ENCODE measurements around the gene MORN5. TPM values are rescaled to one million over a fixed set of nuclear protein-coding genes. Genes with fewer than 3 reads are reported as not detected.
A peak's percentile ranks its signal among the peaks of the same experiment; 100 is the strongest.

MORN5 gene
- total and polyA plus RNA-seq, 2 experiments from 2014 or later, result not detected

- H3K36me3 ChIP-seq (ENCODE audit: insufficient read depth), result no peaks in the 10 kb centered on the region
- no peak overlapping the region for H3K4me2 ChIP-seq
- H3K4me1 ChIP-seq (ENCODE audit: insufficient read depth), result peaks cover 4% of the 10 kb centered on the region; the same call in 1 of the 2 replicates
- H4K20me1 ChIP-seq (replicated peaks; ENCODE audit: insufficient read depth), result no peaks in the 10 kb centered on the region
- no peaks in the 10 kb centered on the region for H3K79me2 ChIP-seq (replicated peaks; ENCODE audit: insufficient read depth)
- no peak overlapping the region for H3K4me3 ChIP-seq
- H3K9me3 Mint-ChIP-seq, result no peaks in the 10 kb centered on the region; the same call in 2 of the 3 replicates
- peaks cover 7% of the 10 kb centered on the region for H3K27me3 Mint-ChIP-seq (ENCODE audit: insufficient read depth, low read depth, poor library complexity)
- peaks cover 19% of the 10 kb centered on the region for H3K4me1 Mint-ChIP-seq
- H3K4me3 Mint-ChIP-seq, result no peak overlapping the region
- no peak overlapping the region for H3K27ac ChIP-seq (ENCODE audit: low read depth)
- peak overlapping the region; percentile 74 for H2AFZ ChIP-seq
- TF ChIP-seq ZNF114 (CRISPR knock-in tag; IDR thresholded peaks at IDR 0.05) (no peak), EZH2phosphoT487 (IDR thresholded peaks at IDR 0.05; ENCODE audit: unreplicated experiment) (no peak), ZNF331 (CRISPR knock-in tag; IDR thresholded peaks at IDR 0.05; ENCODE audit: low read depth) (no peak), STAT1 (IDR thresholded peaks at IDR 0.05; ENCODE audit: unreplicated experiment) (no peak), POLR2AphosphoS5 (IDR thresholded peaks at IDR 0.05; ENCODE audit: low read depth) (no peak), EZH2 (IDR thresholded peaks at IDR 0.05; ENCODE audit: low read depth, unreplicated experiment) (no peak)
- peak; percentile 67 for ATAC-seq
- no peaks in the 10 kb centered on the region for H3K27me3 ChIP-seq (ENCODE audit: insufficient read depth)
- no peak overlapping the region for H3K27ac Mint-ChIP-seq
- no peaks in the 10 kb centered on the region for H3F3A ChIP-seq (replicated peaks; ENCODE audit: low read depth)
- H3K9me2 ChIP-seq (ENCODE audit: insufficient read depth), result no peaks in the 10 kb centered on the region
- DNase-seq (ENCODE audit: low spot score), result no peak
- H3K36me3 Mint-ChIP-seq (ENCODE audit: low read depth), result no peaks in the 10 kb centered on the region; the same call in 2 of the 3 replicates
These were observed 31.9 kb downstream of the MORN5 start for GRCh38 chr9:122191584-122191983.

- no peak overlapping the region for H3K4me2 ChIP-seq
- no peak overlapping the region for H3K27ac Mint-ChIP-seq
- H3K27me3 Mint-ChIP-seq (ENCODE audit: insufficient read depth, low read depth, poor library complexity), result peaks cover 7% of the 10 kb centered on the region
- H3K4me3 ChIP-seq, result no peak overlapping the region
- no peaks in the 10 kb centered on the region; the same call in 2 of the 3 replicates for H3K36me3 Mint-ChIP-seq (ENCODE audit: low read depth)
- H3K4me1 ChIP-seq (ENCODE audit: insufficient read depth), result peaks cover 4% of the 10 kb centered on the region; the same call in 1 of the 2 replicates
- H3K9me3 Mint-ChIP-seq, result no peaks in the 10 kb centered on the region; the same call in 2 of the 3 replicates
- H3K27me3 ChIP-seq (ENCODE audit: insufficient read depth), result no peaks in the 10 kb centered on the region
- no peak overlapping the region for H3K27ac ChIP-seq (ENCODE audit: low read depth)
- H3K4me3 Mint-ChIP-seq, result no peak overlapping the region
- no peaks in the 10 kb centered on the region for H3F3A ChIP-seq (replicated peaks; ENCODE audit: low read depth)
- H4K20me1 ChIP-seq (replicated peaks; ENCODE audit: insufficient read depth), result no peaks in the 10 kb centered on the region
- peak; percentile 18; the same call in 1 of the 3 replicates for ATAC-seq
- TF ChIP-seq, protein P1, sequence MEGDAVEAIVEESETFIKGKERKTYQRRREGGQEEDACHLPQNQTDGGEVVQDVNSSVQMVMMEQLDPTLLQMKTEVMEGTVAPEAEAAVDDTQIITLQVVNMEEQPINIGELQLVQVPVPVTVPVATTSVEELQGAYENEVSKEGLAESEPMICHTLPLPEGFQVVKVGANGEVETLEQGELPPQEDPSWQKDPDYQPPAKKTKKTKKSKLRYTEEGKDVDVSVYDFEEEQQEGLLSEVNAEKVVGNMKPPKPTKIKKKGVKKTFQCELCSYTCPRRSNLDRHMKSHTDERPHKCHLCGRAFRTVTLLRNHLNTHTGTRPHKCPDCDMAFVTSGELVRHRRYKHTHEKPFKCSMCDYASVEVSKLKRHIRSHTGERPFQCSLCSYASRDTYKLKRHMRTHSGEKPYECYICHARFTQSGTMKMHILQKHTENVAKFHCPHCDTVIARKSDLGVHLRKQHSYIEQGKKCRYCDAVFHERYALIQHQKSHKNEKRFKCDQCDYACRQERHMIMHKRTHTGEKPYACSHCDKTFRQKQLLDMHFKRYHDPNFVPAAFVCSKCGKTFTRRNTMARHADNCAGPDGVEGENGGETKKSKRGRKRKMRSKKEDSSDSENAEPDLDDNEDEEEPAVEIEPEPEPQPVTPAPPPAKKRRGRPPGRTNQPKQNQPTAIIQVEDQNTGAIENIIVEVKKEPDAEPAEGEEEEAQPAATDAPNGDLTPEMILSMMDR (conservative IDR thresholded peaks at IDR 0.05; ENCODE audit: low read depth in 2 of 2), result peak in 1 of 2 experiments; percentile 32; a peak in 2 of 4 replicates
- TF ChIP-seq ETS1 (IDR thresholded peaks at IDR 0.05) (no peak), NANOG (IDR thresholded peaks at IDR 0.05; ENCODE audit: borderline replicate concordance) (no peak), EZH2 (IDR thresholded peaks at IDR 0.05; ENCODE audit: low read depth, unreplicated experiment) (no peak), JUNB (IDR thresholded peaks at IDR 0.05; ENCODE audit: unreplicated experiment) (no peak), CREB1 (CRISPR knock-in tag; IDR thresholded peaks at IDR 0.05; ENCODE audit: low read depth) (no peak), STAT1 (IDR thresholded peaks at IDR 0.05; ENCODE audit: unreplicated experiment) (no peak)
- peak overlapping the region; percentile 74 for H2AFZ ChIP-seq
- H3K79me2 ChIP-seq (replicated peaks; ENCODE audit: insufficient read depth), result no peaks in the 10 kb centered on the region
- H3K36me3 ChIP-seq (ENCODE audit: insufficient read depth), result no peaks in the 10 kb centered on the region
- peaks cover 22% of the 10 kb centered on the region for H3K4me1 Mint-ChIP-seq
- no peak for DNase-seq (ENCODE audit: low spot score)
- no peaks in the 10 kb centered on the region for H3K9me2 ChIP-seq (ENCODE audit: insufficient read depth)
These were observed 32.7 kb downstream of the MORN5 start for GRCh38 chr9:122192261-122192875.
